Smooth muscle cell of the brain vasculature (primary cell): ENCODE results near the gene SLC1A4.

Experiments used
- DNase-seq: peaks from one replicate; pipeline ENCODE4 v3.0.0-alpha.2; 2012; ENCODE audit warnings: low read depth, low spot score

Gene SLC1A4

DNA sequence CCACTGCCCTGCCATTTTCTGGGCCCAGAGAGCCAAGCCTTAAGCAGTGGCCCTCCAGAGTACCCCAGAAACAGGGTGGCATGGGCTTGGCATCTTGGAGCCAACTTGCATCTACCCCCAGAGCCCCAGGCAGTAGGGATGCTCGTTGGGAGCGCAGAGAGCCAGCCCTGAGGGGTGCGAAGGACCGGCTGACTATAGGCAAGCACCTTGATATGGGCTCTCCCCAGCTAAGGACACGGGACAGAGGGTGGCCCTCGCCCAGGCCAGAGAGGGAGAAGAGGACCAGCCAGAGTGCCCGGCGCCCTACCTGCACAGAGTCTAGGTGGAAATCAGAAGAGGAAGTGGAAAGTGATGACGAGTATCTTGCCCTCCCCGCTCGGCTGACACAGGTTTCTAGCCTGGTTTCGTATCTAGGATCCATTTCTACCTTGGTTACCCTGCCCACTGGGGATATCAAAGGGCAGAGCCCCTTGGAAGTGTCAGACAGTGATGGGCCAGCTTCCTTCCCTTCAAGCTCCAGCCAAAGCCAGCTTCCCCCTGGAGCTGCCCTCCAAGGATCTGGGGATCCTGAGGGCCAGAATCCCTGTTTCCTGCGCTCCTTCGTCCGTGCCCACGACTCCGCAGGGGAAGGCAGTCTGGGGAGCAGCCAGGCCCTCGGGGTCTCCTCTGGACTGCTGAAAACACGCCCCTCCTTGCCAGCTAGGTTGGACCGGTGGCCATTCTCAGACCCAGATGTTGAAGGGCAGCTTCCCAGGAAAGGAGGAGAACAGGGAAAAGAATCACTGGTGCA lies 83.2 kb downstream of the SLC1A4 start:
- no peak for DNase-seq
